Measurements from ENCODE around the gene PDZRN3. TPM values are rescaled to one million over a fixed set of nuclear protein-coding genes. Genes with fewer than 3 reads are reported as not detected.

The PDZRN3 gene
- total RNA-seq, 1 donor from 2014 or later: 19.8 TPM

DNA sequence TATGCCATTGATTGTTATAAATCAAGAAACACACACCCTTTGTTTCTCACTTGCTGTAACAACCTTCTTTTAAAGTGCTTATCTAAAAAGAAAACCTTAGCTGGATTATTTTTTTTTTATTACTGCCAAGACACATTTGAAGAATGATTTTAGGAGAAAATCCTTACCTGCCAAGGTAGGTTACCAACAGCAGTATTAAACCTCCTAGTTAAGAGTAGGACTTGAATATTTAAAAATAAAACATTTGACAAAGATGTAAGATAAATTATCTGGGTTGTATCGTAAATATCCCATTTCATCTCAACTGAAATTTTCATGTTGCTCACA lies 192.1 kb downstream of the PDZRN3 start:
- Histone ChIP-seq H3K9me3 (ENCODE audit: insufficient read depth, low read depth, low read length) (no peaks in the 10 kb centered on the region), H3K4me1 (ENCODE audit: insufficient read depth, low read length) (no peaks in the 10 kb centered on the region), H4K20me1 (ENCODE audit: insufficient read depth, low read length) (peaks cover 11% of the 10 kb centered on the region), H2AFZ (ENCODE audit: low read depth, low read length) (no peak overlapping the region), H3K9ac (ENCODE audit: low read length) (no peak overlapping the region), H3K36me3 (ENCODE audit: insufficient read depth, low read length) (no peaks in the 10 kb centered on the region), H3K4me3 (ENCODE audit: insufficient read depth, low read depth, low read length) (no peak overlapping the region), H3K79me2 (ENCODE audit: insufficient read depth, low read length) (no peaks in the 10 kb centered on the region), H3K27ac (ENCODE audit: low read depth, low read length) (no peak overlapping the region), H3K4me2 (ENCODE audit: low read length) (no peak overlapping the region), H3K27me3 (ENCODE audit: insufficient read depth, low read length) (peaks cover 3% of the 10 kb centered on the region)
- H3K4me3 Mint-ChIP-seq (ENCODE audit: unreplicated experiment): no peak overlapping the region
- TF ChIP-seq EZH2 (IDR thresholded peaks at IDR 0.05; ENCODE audit: insufficient read depth, low read length): no peak
- TF ChIP-seq, protein P1, sequence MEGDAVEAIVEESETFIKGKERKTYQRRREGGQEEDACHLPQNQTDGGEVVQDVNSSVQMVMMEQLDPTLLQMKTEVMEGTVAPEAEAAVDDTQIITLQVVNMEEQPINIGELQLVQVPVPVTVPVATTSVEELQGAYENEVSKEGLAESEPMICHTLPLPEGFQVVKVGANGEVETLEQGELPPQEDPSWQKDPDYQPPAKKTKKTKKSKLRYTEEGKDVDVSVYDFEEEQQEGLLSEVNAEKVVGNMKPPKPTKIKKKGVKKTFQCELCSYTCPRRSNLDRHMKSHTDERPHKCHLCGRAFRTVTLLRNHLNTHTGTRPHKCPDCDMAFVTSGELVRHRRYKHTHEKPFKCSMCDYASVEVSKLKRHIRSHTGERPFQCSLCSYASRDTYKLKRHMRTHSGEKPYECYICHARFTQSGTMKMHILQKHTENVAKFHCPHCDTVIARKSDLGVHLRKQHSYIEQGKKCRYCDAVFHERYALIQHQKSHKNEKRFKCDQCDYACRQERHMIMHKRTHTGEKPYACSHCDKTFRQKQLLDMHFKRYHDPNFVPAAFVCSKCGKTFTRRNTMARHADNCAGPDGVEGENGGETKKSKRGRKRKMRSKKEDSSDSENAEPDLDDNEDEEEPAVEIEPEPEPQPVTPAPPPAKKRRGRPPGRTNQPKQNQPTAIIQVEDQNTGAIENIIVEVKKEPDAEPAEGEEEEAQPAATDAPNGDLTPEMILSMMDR (IDR thresholded peaks at IDR 0.05; ENCODE audit: insufficient read depth, low read depth, low read length): no peak
- FAIRE-seq: no peak
- no peaks in the 10 kb centered on the region for H3K36me3 Mint-ChIP-seq (ENCODE audit: low read depth, unreplicated experiment)
- H3K9me3 Mint-ChIP-seq (ENCODE audit: unreplicated experiment): no peaks in the 10 kb centered on the region
- no peak for DNase-seq (ENCODE audit: low read depth)
- H3K27ac Mint-ChIP-seq (ENCODE audit: unreplicated experiment): no peak overlapping the region
- peaks cover 6% of the 10 kb centered on the region for H3K4me1 Mint-ChIP-seq (ENCODE audit: low read depth, unreplicated experiment)
- no peaks in the 10 kb centered on the region for H3K27me3 Mint-ChIP-seq (ENCODE audit: low read depth, unreplicated experiment)

DNA sequence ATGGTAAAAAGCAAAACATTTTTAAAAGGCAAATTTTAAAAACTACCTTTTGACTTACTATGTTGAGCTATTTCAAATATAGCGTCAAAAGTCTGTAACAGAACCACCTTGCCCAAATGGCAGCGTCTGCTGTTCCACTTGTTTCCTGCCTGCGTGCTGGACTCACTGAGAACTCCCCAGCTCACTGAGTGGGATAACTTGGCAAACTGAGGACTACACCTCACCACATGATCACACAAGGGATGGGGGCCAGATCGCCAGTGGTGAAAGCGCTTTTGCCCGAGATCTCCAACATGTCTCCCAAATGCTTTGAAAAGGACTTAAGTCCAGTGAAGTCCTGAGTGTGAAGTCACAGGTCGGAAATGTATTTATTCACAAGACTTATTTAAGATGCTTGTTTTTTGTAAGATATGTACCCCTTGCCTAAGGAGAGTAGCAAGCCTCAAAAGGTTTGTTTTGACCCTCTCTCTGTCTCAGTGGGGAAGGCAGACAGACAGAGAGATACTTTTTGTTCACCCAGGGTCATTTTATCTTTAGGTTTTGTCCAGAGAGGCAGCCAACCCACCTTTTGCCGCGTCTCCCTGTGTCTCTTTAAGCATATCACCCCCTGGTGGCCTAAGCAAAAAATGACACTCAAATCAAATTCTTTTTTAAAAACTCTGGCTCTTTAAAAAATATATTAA lies 192.6 kb downstream of the PDZRN3 start:
- no peak overlapping the region for H3K4me3 ChIP-seq (ENCODE audit: insufficient read depth, low read depth, low read length)
- H3K27ac ChIP-seq (ENCODE audit: low read depth, low read length): no peak overlapping the region
- TF ChIP-seq EZH2 (IDR thresholded peaks at IDR 0.05; ENCODE audit: insufficient read depth, low read length): no peak
- TF ChIP-seq, protein P1 (IDR thresholded peaks at IDR 0.05; ENCODE audit: insufficient read depth, low read depth, low read length): peak; percentile 72
- Mint-ChIP-seq H3K9me3 (ENCODE audit: unreplicated experiment) (no peaks in the 10 kb centered on the region), H3K27ac (ENCODE audit: unreplicated experiment) (no peak overlapping the region), H3K4me1 (ENCODE audit: low read depth, unreplicated experiment) (peaks cover 6% of the 10 kb centered on the region), H3K4me3 (ENCODE audit: unreplicated experiment) (no peak overlapping the region), H3K27me3 (ENCODE audit: low read depth, unreplicated experiment) (no peaks in the 10 kb centered on the region), H3K36me3 (ENCODE audit: low read depth, unreplicated experiment) (no peaks in the 10 kb centered on the region)
- H3K79me2 ChIP-seq (ENCODE audit: insufficient read depth, low read length): no peaks in the 10 kb centered on the region
- H3K9ac ChIP-seq (ENCODE audit: low read length): no peak overlapping the region
- DNase-seq (ENCODE audit: low read depth): peak; percentile 26
- no peak overlapping the region for H2AFZ ChIP-seq (ENCODE audit: low read depth, low read length)
- no peak for FAIRE-seq
- no peaks in the 10 kb centered on the region for H3K4me1 ChIP-seq (ENCODE audit: insufficient read depth, low read length)
- H3K36me3 ChIP-seq (ENCODE audit: insufficient read depth, low read length): no peaks in the 10 kb centered on the region
- H3K9me3 ChIP-seq (ENCODE audit: insufficient read depth, low read depth, low read length): no peaks in the 10 kb centered on the region
- peaks cover 3% of the 10 kb centered on the region for H3K27me3 ChIP-seq (ENCODE audit: insufficient read depth, low read length)
- peak overlapping the region; percentile 44 for H3K4me2 ChIP-seq (ENCODE audit: low read length)
- peaks cover 11% of the 10 kb centered on the region for H4K20me1 ChIP-seq (ENCODE audit: insufficient read depth, low read length)

DNA sequence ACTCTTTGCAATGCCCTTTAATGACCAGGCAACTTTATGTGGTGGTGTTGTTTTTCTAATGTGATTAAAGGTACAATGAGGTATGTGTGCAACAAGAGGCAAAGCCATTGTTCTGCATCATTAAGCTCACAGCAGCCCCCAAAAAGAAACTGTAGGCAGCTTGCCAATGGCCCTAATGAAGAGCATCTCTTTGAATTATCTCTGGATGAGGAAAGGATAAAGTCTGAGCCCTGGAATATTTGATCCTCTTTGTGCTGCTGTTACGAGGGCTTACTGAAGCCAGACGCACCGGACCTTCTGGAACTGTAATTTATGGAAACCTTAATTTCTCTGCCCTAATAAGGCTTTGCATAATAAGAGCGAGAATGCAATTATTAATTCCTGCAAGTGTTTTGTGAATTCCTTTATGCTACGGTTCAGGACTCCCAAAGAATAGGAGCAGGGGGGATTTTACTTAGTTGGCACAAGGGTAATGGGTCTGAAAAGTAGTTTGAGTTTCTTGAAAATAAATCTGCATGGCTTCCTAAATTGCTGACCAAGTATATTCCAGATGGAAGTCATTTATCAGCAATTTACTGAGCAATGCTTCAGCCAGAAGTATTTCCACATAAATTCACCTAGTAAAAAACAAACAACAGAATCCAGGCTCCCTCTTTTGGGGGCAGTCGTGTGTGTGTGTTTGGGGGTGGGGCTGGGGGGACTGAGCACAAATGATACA lies 193.4 kb downstream of the PDZRN3 start:
- no peaks in the 10 kb centered on the region for H3K36me3 ChIP-seq (ENCODE audit: insufficient read depth, low read length)
- H3K9ac ChIP-seq (ENCODE audit: low read length): no peak overlapping the region
- Mint-ChIP-seq H3K9me3 (ENCODE audit: unreplicated experiment) (no peaks in the 10 kb centered on the region), H3K36me3 (ENCODE audit: low read depth, unreplicated experiment) (no peaks in the 10 kb centered on the region), H3K27me3 (ENCODE audit: low read depth, unreplicated experiment) (no peaks in the 10 kb centered on the region), H3K4me3 (ENCODE audit: unreplicated experiment) (no peak overlapping the region), H3K4me1 (ENCODE audit: low read depth, unreplicated experiment) (peaks cover 6% of the 10 kb centered on the region), H3K27ac (ENCODE audit: unreplicated experiment) (no peak overlapping the region)
- TF ChIP-seq, protein P1 (IDR thresholded peaks at IDR 0.05; ENCODE audit: insufficient read depth, low read depth, low read length): no peak
- TF ChIP-seq EZH2 (IDR thresholded peaks at IDR 0.05; ENCODE audit: insufficient read depth, low read length): no peak
- H2AFZ ChIP-seq (ENCODE audit: low read depth, low read length): no peak overlapping the region
- no peak overlapping the region for H3K27ac ChIP-seq (ENCODE audit: low read depth, low read length)
- no peaks in the 10 kb centered on the region for H3K4me1 ChIP-seq (ENCODE audit: insufficient read depth, low read length)
- H3K4me3 ChIP-seq (ENCODE audit: insufficient read depth, low read depth, low read length): no peak overlapping the region
- no peaks in the 10 kb centered on the region for H3K79me2 ChIP-seq (ENCODE audit: insufficient read depth, low read length)
- no peak for FAIRE-seq
- DNase-seq (ENCODE audit: low read depth): no peak
- H3K27me3 ChIP-seq (ENCODE audit: insufficient read depth, low read length): peaks cover 3% of the 10 kb centered on the region
- peaks cover 11% of the 10 kb centered on the region for H4K20me1 ChIP-seq (ENCODE audit: insufficient read depth, low read length)
- no peak overlapping the region for H3K4me2 ChIP-seq (ENCODE audit: low read length)
- no peaks in the 10 kb centered on the region for H3K9me3 ChIP-seq (ENCODE audit: insufficient read depth, low read depth, low read length)

Data from astrocyte (in vitro differentiated cells and primary cell).